ENCODE data around the gene SLC22A6. TPM values are rescaled to one million over a fixed set of nuclear protein-coding genes. Genes with fewer than 3 reads are reported as not detected.
"Not testable (repeated sequence)": the region's sequence is repeated elsewhere in the genome, so short reads cannot be mapped to it uniquely, and the experiment has no call there.

The SLC22A6 gene
- total RNA-seq, 2 experiments from 2014 or later: not detected

DNA sequence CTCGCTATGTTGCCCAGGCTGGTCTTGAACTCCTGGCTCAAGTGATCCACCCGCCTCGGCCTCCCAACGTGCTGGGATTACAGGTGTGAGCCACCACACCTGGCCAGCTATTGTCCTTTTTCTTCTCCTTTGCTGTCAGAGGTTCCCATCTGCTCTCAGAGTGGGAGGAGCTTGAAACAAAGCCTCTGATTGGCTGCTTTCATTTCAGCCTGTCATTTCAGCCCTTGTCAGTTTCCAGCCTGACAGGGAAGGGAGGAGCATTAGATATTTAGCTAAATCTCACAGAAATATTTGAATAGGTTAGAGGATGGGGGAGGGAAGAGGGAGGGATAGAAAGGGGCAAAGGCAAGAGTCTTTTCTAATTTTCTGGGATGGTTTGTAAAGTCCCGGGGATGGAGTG is 8.7 kb downstream of the SLC22A6 start:
- Mint-ChIP-seq H3K36me3 (ENCODE audit: low read depth) (no peaks in the 10 kb centered on the region), H3K27ac (no peak overlapping the region), H3K4me1 (no peaks in the 10 kb centered on the region), H3K27me3 (peaks cover 15% of the 10 kb centered on the region), H3K4me3 (no peak overlapping the region), H3K9me3 (no peaks in the 10 kb centered on the region)
- POLR2A ChIA-PET: no interaction called here
- CTCF ChIA-PET: interaction anchor here (1.5 to 4.1 kb wide), 3 partner anchors 10 to 70 kb away, joined by 3 to 30 read pairs (median 5); no protein-coding TSS in a partner anchor
- no peak for DNase-seq

DNA sequence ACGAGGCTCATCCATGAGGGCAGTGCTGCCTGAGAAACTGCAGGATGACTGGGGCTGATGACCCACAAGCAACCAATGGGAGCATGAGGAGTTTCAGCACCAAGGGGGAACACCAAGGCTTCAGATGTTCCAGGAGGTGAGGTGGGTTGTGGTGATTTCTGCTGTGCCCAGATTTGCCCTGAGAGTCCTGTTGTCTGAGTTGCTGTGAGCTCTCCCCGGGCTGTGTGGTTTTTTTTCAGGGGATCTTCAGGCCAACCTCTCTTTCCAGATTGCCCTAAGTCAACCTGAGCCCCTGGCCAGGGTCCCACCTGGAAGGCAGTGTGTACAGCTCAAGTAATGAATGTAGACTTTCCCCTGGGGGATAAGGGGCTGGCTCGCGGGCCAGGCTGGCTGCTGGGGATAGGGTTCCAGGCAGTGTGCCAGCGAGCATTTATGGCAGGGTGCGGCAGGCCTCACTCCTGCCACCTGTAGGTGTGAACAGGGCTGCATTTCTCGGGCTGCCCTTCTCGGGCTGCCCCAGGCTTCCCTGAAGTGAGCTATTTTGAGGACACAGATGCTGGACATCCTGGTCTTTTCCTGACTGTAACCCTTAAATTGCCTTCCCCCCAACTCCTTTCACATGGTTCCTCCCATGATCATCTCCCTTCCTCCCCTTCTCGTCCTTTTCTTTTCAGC is 9.8 kb downstream of the SLC22A6 start:
- Mint-ChIP-seq H3K4me1 (no peaks in the 10 kb centered on the region), H3K27me3 (peaks cover 18% of the 10 kb centered on the region), H3K9me3 (no peaks in the 10 kb centered on the region), H3K27ac (no peak overlapping the region), H3K36me3 (ENCODE audit: low read depth) (no peaks in the 10 kb centered on the region), H3K4me3 (no peak overlapping the region)
- POLR2A ChIA-PET: no interaction called here
- DNase-seq: no peak
- CTCF ChIA-PET: interaction anchor here (0.5 to 4.1 kb wide), 6 partner anchors 11 to 720 kb away, joined by 3 to 30 read pairs (median 4); partner anchors contain the start of gene CHRM1

DNA sequence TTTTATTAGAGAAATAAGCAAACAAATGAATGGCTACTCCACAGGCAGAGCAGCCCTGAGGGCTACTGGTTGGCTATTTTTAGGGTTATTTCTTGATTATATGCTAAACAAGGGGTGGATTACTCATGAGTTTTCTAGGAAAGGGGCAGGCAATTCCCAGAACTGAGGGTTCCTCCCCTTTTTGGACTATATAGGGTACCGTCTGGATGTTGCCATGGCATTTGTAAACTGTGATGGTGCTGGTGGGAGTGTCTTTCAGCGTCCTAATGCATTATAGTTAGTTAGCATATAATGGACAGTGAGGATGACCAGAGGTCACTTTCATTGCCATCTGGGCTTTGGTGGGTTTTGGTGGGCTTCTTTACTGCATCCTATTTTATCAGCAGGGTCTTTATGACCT is 19.2 kb downstream of the SLC22A6 start:
- ChIA-PET POLR2A (no interaction called here), CTCF (no interaction called here)
- Mint-ChIP-seq H3K36me3 (ENCODE audit: low read depth) (no peaks in the 10 kb centered on the region), H3K9me3 (no peaks in the 10 kb centered on the region), H3K27me3 (peaks cover 39% of the 10 kb centered on the region), H3K27ac (no peak overlapping the region), H3K4me1 (no peaks in the 10 kb centered on the region), H3K4me3 (no peak overlapping the region)
- no peak for DNase-seq

DNA sequence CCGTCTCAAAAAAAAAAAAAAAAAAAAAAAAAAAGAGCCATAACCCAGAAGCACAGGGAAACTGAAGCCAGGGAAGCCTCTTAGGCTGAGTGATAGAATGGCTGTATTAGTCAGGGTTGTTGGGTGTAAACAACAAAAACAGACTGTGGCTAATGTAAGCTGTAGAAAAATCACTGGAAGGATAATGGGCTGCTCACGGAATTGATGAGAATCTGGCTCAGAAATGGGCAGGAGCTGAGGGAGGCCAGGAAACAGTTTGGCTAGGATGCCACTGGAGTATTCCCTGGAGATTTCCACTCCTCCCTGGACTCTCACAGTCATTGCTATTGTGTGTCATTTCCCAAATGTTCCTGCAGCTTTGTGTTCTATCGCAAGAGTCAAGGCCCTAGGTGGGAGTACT is 22.4 kb downstream of the SLC22A6 start:
- Mint-ChIP-seq H3K27ac (no peak overlapping the region), H3K27me3 (peaks cover 24% of the 10 kb centered on the region), H3K36me3 (ENCODE audit: low read depth) (no peaks in the 10 kb centered on the region), H3K4me3 (no peak overlapping the region), H3K9me3 (no peaks in the 10 kb centered on the region), H3K4me1 (no peaks in the 10 kb centered on the region)
- ChIA-PET CTCF (interaction anchor here (0.7 to 0.9 kb wide), 2 partner anchors 57 to 256 kb away, joined by 3 to 4 read pairs; no protein-coding TSS in a partner anchor), POLR2A (no interaction called here)
- DNase-seq: no peak

DNA sequence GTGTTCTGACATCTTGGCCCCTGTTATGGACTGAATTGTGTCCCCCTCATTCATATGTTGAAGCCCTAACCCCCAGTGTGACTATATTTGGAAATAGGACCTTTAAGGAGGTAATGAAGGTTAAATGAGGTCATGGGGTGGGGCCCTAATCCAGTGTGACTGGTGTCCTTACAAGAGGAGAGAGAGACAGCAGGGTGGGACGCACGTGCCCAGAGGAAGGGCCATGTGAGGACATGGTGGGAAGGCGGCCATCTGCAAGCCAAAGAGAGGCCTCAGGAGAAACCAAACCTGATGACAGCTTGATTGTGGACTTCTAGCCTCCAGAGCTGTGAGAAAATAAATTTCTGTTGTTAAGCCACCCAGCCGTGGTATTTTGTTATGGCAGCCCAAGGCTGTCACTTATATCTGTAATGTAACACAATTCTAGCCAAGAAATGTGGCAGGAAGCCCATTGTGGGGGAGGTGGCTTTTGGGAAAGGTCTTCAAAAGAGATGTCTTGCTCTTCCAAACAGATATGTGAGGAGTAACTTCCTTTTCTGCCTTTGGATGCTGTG is 23.7 kb downstream of the SLC22A6 start:
- Mint-ChIP-seq H3K36me3 (ENCODE audit: low read depth) (no peaks in the 10 kb centered on the region), H3K9me3 (no peaks in the 10 kb centered on the region), H3K27ac (no peak overlapping the region), H3K4me3 (no peak overlapping the region), H3K27me3 (peaks cover 14% of the 10 kb centered on the region), H3K4me1 (no peaks in the 10 kb centered on the region)
- CTCF ChIA-PET: no interaction called here
- no peak for DNase-seq
- POLR2A ChIA-PET: no interaction called here

DNA sequence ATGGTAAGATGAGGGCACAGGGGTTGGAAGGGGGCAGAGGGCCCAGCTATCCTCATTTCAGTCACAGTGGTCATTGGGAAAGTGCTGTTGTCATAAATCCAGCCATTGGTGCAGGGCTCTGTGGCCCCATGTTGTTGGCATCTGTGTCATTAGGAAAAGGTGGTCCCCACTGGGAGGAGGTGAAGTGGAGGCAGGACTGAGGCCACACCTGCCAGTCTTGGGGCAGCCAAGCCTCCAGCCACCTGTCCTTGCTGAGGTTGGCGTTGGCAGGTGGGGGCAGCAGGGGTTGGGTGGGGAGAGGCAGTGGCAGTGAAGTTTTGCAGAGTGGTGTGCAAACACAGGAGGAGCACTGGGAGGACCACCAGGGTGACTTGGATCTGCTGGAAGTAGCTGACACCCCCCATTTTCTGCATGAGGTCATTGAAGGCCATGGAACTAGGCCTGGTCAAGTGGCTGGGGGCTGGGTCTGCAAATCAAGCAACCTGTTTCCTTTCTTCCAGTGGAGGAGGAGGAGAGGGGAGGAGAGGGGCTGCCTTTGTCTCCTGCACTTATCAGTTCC is 25.3 kb downstream of the SLC22A6 start:
- ChIA-PET POLR2A (no interaction called here), CTCF (no interaction called here)
- no peak for DNase-seq
- Mint-ChIP-seq H3K27me3 (peaks cover 11% of the 10 kb centered on the region), H3K27ac (no peak overlapping the region), H3K9me3 (no peaks in the 10 kb centered on the region), H3K36me3 (ENCODE audit: low read depth) (no peaks in the 10 kb centered on the region), H3K4me1 (no peaks in the 10 kb centered on the region), H3K4me3 (no peak overlapping the region)

DNA sequence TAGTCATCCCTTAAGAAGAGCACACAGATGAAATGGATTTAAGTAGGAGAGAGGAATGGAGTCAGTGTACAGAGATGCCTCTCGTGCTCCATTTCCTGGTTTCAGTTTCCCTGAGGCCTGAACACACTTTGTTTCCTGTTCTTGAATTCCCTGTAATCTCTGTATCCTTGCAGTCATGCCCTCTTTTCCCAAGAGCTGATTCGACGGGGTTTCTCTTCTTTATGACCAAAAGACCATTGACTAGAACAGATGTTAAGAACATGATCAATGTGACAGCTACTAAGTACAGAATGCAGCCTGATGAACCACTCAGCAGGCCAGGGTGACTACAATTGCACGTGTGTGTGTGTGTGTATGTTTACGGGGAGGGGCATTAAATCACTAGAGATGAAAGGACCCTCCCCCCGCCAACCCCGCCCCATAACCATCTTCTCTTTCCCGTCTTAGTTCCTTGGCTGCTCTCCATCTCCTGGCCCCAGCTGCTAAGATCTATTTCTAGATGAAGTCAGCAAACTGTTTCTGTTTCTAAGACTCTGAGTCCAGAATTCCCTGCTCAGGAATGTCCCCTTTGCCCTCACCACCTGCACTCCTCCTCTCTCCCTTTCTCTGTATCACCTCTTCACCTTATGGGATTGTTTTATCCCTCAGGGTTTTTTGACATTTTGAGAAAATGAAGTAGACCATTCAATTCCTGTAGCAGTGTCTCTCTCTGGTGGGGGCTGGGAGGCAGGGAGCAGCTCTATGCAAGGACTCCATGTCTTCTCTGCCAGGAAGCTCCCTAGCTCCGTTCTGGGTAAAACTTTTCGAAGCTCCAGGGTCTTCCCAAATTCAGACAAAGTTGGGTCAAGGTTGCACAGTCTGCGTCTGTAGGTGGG is 26.0 kb downstream of the SLC22A6 start:
- no peaks in the 10 kb centered on the region for H3K9me3 Mint-ChIP-seq
- CTCF ChIA-PET: no interaction called here
- H3K4me1 Mint-ChIP-seq: no peaks in the 10 kb centered on the region
- DNase-seq: no peak
- POLR2A ChIA-PET: no interaction called here
- no peak overlapping the region for H3K27ac Mint-ChIP-seq
- no peak overlapping the region for H3K4me3 Mint-ChIP-seq
- H3K36me3 Mint-ChIP-seq (ENCODE audit: low read depth): no peaks in the 10 kb centered on the region
- peaks cover 13% of the 10 kb centered on the region for H3K27me3 Mint-ChIP-seq

DNA sequence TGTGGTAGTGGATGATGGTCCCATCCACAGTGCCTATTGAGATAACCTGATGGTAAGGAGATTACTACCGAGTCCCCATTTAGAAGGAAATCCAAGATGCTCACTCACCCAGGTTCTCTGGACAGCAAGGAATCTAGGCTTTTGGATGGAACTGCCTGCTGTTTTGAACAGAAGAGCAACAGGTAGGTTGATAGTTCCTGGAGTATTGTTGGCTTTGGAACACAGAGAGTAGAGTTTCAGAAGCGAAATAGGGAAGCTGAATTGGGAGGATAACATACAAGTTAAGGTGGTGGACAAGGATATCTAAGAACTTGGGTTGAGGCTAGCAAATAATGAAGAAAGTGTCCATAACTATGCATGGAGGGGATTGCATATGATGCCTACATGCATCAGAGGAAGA is 27.6 kb downstream of the SLC22A6 start:
- POLR2A ChIA-PET: no interaction called here
- Mint-ChIP-seq H3K36me3 (ENCODE audit: low read depth) (no peaks in the 10 kb centered on the region), H3K27ac (no peak overlapping the region), H3K4me3 (no peak overlapping the region), H3K9me3 (no peaks in the 10 kb centered on the region), H3K27me3 (peaks cover 14% of the 10 kb centered on the region), H3K4me1 (no peaks in the 10 kb centered on the region)
- DNase-seq: no peak
- CTCF ChIA-PET: no interaction called here

DNA sequence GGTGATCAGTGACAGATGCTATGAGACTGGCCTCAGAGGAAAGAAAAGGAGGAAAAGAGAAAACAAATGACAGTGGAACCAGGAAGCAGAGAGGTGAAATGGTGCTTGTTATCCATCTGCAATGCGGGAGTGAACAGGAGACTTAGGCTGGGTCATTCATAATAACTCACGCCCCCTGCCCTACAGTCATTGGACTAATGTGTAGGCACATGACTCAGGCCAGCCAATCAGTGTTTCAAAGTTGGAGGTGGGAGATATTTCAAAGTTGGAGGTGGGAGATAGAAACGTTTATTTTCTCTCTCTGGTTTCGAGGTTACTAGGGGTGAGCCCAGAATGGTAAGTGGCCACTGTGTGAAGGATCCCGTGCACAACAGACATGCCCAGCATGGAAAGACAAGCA is 30.3 kb downstream of the SLC22A6 start:
- H3K9me3 Mint-ChIP-seq: no peaks in the 10 kb centered on the region
- CTCF ChIA-PET: no interaction called here

DNA sequence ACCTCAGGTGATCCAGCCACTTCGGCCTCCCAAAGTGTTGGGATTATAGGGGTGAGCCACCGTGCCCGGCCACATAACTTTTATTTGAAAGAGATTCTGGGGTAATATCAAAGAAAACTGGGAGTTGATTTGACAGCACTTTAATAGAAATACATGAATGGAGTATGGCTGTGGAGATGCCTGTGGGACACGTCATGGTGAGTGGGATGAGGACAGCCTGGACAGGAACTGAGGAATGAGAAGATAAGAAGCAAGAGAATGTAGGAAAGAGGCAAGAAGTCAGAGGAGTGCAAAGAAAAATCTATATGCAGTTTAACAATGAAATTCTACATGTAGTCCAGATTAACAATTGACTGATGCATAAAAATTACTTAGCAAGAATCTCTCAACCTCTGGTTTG is 31.0 kb downstream of the SLC22A6 start:
- Mint-ChIP-seq H3K9me3 (no peaks in the 10 kb centered on the region), H3K4me1 (no peaks in the 10 kb centered on the region), H3K36me3 (ENCODE audit: low read depth) (no peaks in the 10 kb centered on the region), H3K27me3 (peaks cover 15% of the 10 kb centered on the region), H3K4me3 (no peak overlapping the region), H3K27ac (no peak overlapping the region)
- no peak for DNase-seq
- POLR2A ChIA-PET: no interaction called here
- CTCF ChIA-PET: no interaction called here

More for the DNA sequence above, 30.3 kb downstream of the SLC22A6 start:
- POLR2A ChIA-PET: no interaction called here
- Mint-ChIP-seq H3K27me3 (peaks cover 15% of the 10 kb centered on the region), H3K4me3 (no peak overlapping the region), H3K27ac (no peak overlapping the region), H3K36me3 (ENCODE audit: low read depth) (no peaks in the 10 kb centered on the region), H3K4me1 (no peaks in the 10 kb centered on the region)
- no peak for DNase-seq

DNA sequence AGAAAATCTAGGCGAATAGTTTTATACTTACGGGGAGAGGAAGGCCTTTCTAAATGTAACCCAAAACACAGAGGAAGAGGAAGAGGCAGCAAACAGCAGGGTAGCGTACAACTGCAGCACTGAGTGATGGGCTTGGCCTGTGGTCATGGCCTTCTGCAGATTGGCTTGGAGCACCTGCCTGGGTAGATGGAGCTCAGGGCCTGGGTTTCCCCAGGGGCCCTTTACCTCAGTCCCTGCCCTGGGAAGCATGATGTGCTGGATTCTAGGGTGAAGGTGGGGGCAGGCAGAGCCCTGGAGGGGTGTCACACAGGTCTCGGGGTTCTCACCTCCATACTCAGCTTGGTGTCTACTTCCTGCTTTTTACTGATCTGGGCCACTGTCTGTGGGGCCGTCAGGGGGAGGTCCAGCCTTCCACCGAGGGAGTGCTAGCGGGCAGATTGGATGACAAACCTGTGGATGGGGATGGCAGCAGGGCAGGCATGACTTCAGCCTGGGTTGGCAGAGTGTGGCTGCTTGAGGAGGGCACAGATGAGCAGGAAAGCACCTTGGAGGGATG is 35.9 kb downstream of the SLC22A6 start:
- H3K27me3 Mint-ChIP-seq: peaks cover 17% of the 10 kb centered on the region
- H3K27ac Mint-ChIP-seq: no peak overlapping the region
- ChIA-PET POLR2A (interaction anchor here (0.6 kb wide), 1 partner anchor 161 kb away, joined by 5 read pairs; no protein-coding TSS in a partner anchor), CTCF (interaction anchor here (3.5 kb wide), 1 partner anchor 42 kb away, joined by 11 read pairs; no protein-coding TSS in a partner anchor)
- H3K4me3 Mint-ChIP-seq: no peak overlapping the region
- no peaks in the 10 kb centered on the region for H3K36me3 Mint-ChIP-seq (ENCODE audit: low read depth)
- no peaks in the 10 kb centered on the region for H3K4me1 Mint-ChIP-seq
- no peak for DNase-seq
- H3K9me3 Mint-ChIP-seq: no peaks in the 10 kb centered on the region

DNA sequence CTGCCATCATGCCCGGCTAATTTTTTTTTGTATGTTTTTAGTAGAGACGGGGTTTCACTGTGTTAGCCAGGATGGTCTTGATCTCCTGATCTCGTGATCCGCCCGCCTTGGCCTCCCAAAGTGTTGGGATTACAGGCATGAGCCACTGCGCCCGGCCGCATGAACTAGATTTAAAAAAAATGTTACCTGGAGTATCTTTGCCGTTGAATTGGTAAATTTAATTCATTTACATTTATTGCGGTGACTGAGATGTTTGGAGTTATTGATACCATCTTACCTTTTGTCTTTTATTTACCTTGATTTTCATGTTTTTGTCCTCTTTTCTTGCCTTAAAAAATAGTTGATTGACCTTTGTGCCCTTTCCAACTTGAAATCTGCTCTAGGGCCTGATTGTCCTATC is 39.2 kb downstream of the SLC22A6 start:
- H3K4me1 Mint-ChIP-seq; DNase-seq; POLR2A ChIA-PET; H3K27ac Mint-ChIP-seq; H3K9me3 Mint-ChIP-seq; H3K36me3 Mint-ChIP-seq (ENCODE audit: low read depth); H3K4me3 Mint-ChIP-seq: not testable (repeated sequence)
- peaks cover 19% of the 10 kb centered on the region for H3K27me3 Mint-ChIP-seq
- CTCF ChIA-PET: interaction anchor here (1.0 kb wide), 1 partner anchor 40 kb away, joined by 10 read pairs; no protein-coding TSS in a partner anchor

DNA sequence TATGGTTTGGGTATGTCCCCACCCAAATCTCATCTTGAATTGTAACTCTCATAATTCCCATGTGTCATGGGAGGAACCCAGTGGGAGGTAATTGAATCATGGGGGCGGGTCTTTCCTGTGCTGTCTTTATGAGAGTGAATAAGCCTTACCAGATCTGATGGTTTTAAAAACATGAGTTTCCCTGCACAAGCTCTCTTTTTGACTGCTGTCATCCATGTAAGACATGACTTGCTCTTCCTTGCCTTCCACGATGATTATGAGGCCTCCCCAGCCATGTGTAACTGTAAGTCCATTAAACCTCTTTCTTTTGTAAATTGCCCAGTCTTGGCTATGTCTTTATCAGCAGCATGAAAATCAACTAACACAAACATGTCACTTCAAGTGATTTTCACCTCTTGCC is 47.2 kb downstream of the SLC22A6 start:
- CTCF ChIA-PET; H3K27me3 Mint-ChIP-seq; H3K9me3 Mint-ChIP-seq; H3K27ac Mint-ChIP-seq; DNase-seq; H3K4me1 Mint-ChIP-seq; POLR2A ChIA-PET; H3K4me3 Mint-ChIP-seq; H3K36me3 Mint-ChIP-seq (ENCODE audit: low read depth): not testable (repeated sequence)
